Ovary (tissue), 9 donors: ENCODE results near the gene TNPO2. TPM values are rescaled to one million over a fixed set of nuclear protein-coding genes. Genes with fewer than 3 reads are reported as not detected.

Experiments used
- DNase-seq, 5 donors: peaks; one replicate each; pipeline ENCODE4 v3.0.0-alpha.2; 2019 to 2020
- H3K27ac ChIP-seq, 2 donors: fragments of 200-600 bp; one replicate each; pipeline versions ENCODE4 v1.5.1 to v1.8.0; 2019 to 2022
- H3K27me3 ChIP-seq: fragments of 200-600 bp; one replicate; pipeline ENCODE4 v1.8.0; 2022
- H3K36me3 ChIP-seq: fragments of 200-600 bp; sonication (generic); one replicate; pipeline ENCODE4 v1.5.1; 2019
- H3K4me1 ChIP-seq: one replicate; pipeline ENCODE4 v1.8.1; 2013; ENCODE audit warnings: mild to moderate bottlenecking, moderate library complexity; ENCODE audit not compliant: insufficient read depth
- H3K4me3 ChIP-seq: fragments of 200-600 bp; sonication (generic); one replicate; pipeline ENCODE4 v1.5.1; 2017
- H3K9me3 ChIP-seq, 2 donors: fragments of 200-600 bp in 1 of 2; sonication (generic) in 1 of 2; one replicate each; pipeline versions ENCODE4 v1.5.1 to v1.8.1; 2013 to 2019; ENCODE audit warnings: mild to moderate bottlenecking in 1 of 2, moderate library complexity in 1 of 2
- EP300 ChIP-seq: sonication (generic); formaldehyde crosslinking; IDR thresholded peaks from one replicate; pipeline ENCODE4 v1.6.1; 2017; ENCODE audit warnings: antibody characterized with exemption
- POLR2A ChIP-seq: fragments of 450-650 bp; IDR thresholded peaks from one replicate; pipeline ENCODE4 v1.6.1; 2017; ENCODE audit warnings: antibody characterized with exemption, mild to moderate bottlenecking, moderate library complexity
- WGBS, 3 donors: extraction: QIAGEN DNeasy Blood & Tissue Kit in 1 of 3; methylation state at CpG; one replicate each; pipeline versions ENCODE4 v1.1.5 to v1.1.7; 2013 to 2017; 5-methylcytosine and 5-hydroxymethylcytosine counted together
- intact Hi-C, 4 donors: fragments of 100-400 bp; cut with DNase I; formaldehyde crosslinking; loops; one replicate each; pipeline versions ENCODE4 v1.11.0 to v1.15.1; 2022 to 2023
- polyA plus RNA-seq, 2 donors: library from polyadenylated mRNA; stranded (reverse); fragments of 200-250 nt in 1 of 2; fragments of 350-450 nt in 1 of 2; fragmentation: Illumina TruSeq in 1 of 2; extraction: RNeasy Lipid Tissue Mini Kit (QIAGEN cat#74804) in 1 of 2; gene quantifications; one replicate each; pipeline ENCODE4 v1.2.3, GENCODE V29; 2013 to 2014
- total RNA-seq, 7 donors: library from RNA; depleted of rRNA in 2 of 7; stranded (reverse); fragments of >200 nt in 2 of 7; fragmentation: NEBNext Ultra II Directional in 3 of 7; extraction: Animal tissue kit (Norgen Biotek cat#: 25700) in 3 of 7; gene quantifications; one replicate each; pipeline versions ENCODE4 v1.1.0 to v1.2.4, GENCODE V29; 2016 to 2023
- TF ChIP-seq, protein P1 (sequence below), 3 donors: fragments of 450-650 bp in 2 of 3; fragments of 200-600 bp in 1 of 3; IDR thresholded peaks; one replicate each; pipeline versions ENCODE4 v1.5.1 to v1.8.0; 2016 to 2022; ENCODE audit warnings: antibody characterized with exemption in 3 of 3, mild to moderate bottlenecking in 1 of 3
- donor health status: DM: no; HTN: no; CAD: no; lungs with moderate emphysema.
- donor health status: DM: no; HTN: no; CAD: no.
- donor health status: Bipolar disorder and iron deficiency.
- donor health status: DM: yes; HTN: yes; CAD: no.
- donor health status: DM: no; HTN: no; CAD: no.
- donor health status: DM: yes; HTN: yes; CAD: no.

Gene TNPO2
- total and polyA plus RNA-seq, 9 donors, result 41.5 to 109 (median 75.7) TPM

GRCh38 chr19:12694641-12695040 is 29.1 kb downstream of the TNPO2 start:
- H3K4me3 ChIP-seq, result no peak overlapping the region
- no peak for DNase-seq
- 86 to 88% (median 88%) methylated on average over 15 to 16 of the region's 16 CpGs for WGBS, 3 donors
- no peaks in the 10 kb centered on the region for H3K9me3 ChIP-seq
- H3K27ac ChIP-seq, result no peak overlapping the region
- H3K27me3 ChIP-seq, result no peaks in the 10 kb centered on the region
- intact Hi-C loops, result no loop called here
- peaks cover 4% of the 10 kb centered on the region for H3K4me1 ChIP-seq
- H3K36me3 ChIP-seq, result no peaks in the 10 kb centered on the region
- no peak for TF ChIP-seq EP300
- TF ChIP-seq, protein P1, sequence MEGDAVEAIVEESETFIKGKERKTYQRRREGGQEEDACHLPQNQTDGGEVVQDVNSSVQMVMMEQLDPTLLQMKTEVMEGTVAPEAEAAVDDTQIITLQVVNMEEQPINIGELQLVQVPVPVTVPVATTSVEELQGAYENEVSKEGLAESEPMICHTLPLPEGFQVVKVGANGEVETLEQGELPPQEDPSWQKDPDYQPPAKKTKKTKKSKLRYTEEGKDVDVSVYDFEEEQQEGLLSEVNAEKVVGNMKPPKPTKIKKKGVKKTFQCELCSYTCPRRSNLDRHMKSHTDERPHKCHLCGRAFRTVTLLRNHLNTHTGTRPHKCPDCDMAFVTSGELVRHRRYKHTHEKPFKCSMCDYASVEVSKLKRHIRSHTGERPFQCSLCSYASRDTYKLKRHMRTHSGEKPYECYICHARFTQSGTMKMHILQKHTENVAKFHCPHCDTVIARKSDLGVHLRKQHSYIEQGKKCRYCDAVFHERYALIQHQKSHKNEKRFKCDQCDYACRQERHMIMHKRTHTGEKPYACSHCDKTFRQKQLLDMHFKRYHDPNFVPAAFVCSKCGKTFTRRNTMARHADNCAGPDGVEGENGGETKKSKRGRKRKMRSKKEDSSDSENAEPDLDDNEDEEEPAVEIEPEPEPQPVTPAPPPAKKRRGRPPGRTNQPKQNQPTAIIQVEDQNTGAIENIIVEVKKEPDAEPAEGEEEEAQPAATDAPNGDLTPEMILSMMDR (IDR thresholded peaks at IDR 0.05), result no peak
- no peak for TF ChIP-seq POLR2A

DNA sequence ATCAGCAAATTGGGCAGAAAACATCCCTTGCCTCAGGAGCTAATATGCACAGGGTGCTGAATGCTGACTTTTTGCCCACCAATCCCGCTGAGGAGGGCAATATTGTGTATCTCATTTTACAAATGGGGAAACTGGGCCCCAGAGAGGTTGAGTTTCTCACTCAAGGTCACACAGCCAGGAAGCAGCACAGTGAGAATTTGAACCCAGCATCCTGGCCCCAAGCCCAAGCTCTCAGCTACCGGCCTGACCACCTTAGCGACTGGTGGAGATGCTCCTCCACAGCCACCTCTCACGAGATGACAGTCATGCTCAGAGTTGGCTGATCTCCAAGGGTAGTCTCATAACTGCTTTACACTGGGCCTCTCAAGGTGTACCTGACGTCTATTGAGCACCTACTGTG is 30.8 kb downstream of the TNPO2 start:
- Histone ChIP-seq H3K36me3 (no peaks in the 10 kb centered on the region), H3K4me3 (no peak overlapping the region), H3K9me3 (no peaks in the 10 kb centered on the region), H3K27me3 (no peaks in the 10 kb centered on the region), H3K27ac (no peak overlapping the region), H3K4me1 (peaks cover 4% of the 10 kb centered on the region)
- intact Hi-C loops, result no loop called here
- no peak for TF ChIP-seq EP300
- DNase-seq, result no peak
- WGBS, 3 donors, result 80 to 90% (median 84%) methylated on average over 5 of the region's 5 CpGs

DNA sequence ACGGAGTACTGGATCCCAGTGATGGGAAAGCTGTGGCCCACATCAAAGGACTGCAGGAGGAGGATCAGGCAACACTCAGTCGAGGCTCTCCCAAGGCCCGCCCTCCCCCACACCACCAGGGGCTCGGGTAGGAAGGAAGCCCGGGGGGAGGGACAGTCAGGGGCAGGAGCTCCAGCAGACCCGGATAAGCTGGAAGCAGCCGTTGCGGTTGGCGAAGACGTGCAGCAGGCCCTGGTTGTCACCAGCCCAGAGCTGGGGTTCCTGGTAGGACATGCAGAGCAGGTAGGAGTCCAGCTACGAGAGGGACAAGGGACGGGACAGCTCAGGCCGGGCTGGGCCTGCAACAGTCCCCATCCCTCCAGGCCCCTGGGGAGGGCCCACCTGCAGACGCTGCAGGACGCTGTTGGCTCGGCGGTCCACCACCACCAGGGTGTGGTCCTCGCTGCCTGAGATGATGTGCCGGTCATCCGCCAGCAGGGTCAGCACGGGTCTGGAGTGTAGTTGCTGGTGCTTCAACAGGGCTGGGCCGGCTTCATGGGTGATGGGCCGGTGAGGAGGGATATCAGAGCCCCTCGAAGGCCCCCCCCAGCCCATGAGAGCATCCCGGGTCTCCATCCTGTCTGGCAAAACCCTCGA is 34.0 kb downstream of the TNPO2 start:
- TF ChIP-seq EP300 (no peak), POLR2A (no peak)
- TF ChIP-seq, protein P1 (IDR thresholded peaks at IDR 0.05), result no peak
- WGBS, 3 donors, result 72 to 78% (median 77%) methylated on average over 25 to 26 of the region's 26 CpGs
- H3K27ac ChIP-seq, result no peak overlapping the region
- intact Hi-C loops, result no loop called here
- H3K36me3 ChIP-seq, result no peaks in the 10 kb centered on the region
- no peaks in the 10 kb centered on the region for H3K9me3 ChIP-seq
- DNase-seq, result no peak
- no peak overlapping the region for H3K4me3 ChIP-seq
- H3K27me3 ChIP-seq, result no peaks in the 10 kb centered on the region
- no peaks in the 10 kb centered on the region for H3K4me1 ChIP-seq

- H3K36me3 ChIP-seq, result no peaks in the 10 kb centered on the region
- WGBS, 3 donors, result 86 to 91% (median 89%) methylated on average over 12 of the region's 12 CpGs
- H3K9me3 ChIP-seq, result no peaks in the 10 kb centered on the region
- TF ChIP-seq, protein P1 (IDR thresholded peaks at IDR 0.05), result no peak
- no peak for TF ChIP-seq POLR2A
- TF ChIP-seq EP300, result no peak
- H3K4me1 ChIP-seq, result no peaks in the 10 kb centered on the region
- DNase-seq, result no peak
- intact Hi-C loops, result no loop called here
- no peaks in the 10 kb centered on the region for H3K27me3 ChIP-seq
- H3K4me3 ChIP-seq, result no peak overlapping the region
- no peak overlapping the region for H3K27ac ChIP-seq
Measured at GRCh38 chr19:12689012-12689411, 34.7 kb downstream of the TNPO2 start.

GRCh38 chr19:12687496-12688196 is 36.1 kb downstream of the TNPO2 start, which contains the start of gene GNG14:
Gene GNG14, plus strand, starts transcription at chr19:12687998. Its CDS starts 51 bp downstream, at chr19:12688049.
- Histone ChIP-seq H3K27ac (no peak within 1 kb of the TSS), H3K4me3 (no peak within 1 kb of the TSS), H3K9me3 (no peaks in the 10 kb centered on the region), H3K27me3 (no peaks in the 10 kb centered on the region), H3K36me3 (no peaks in the 10 kb centered on the region), H3K4me1 (no peaks in the 10 kb centered on the region)
- WGBS, 3 donors, result 74 to 89% (median 80%) methylated on average over 9 of the region's 9 CpGs
- DNase-seq, result no peak
- no peak for TF ChIP-seq EP300
- TF ChIP-seq, protein P1 (IDR thresholded peaks at IDR 0.05), result no peak
- no peak for TF ChIP-seq POLR2A
- intact Hi-C loops, result no loop called here
